KMS-11 (cell line): ENCODE data around the gene GTPBP4.

Experiments used
- H2AFZ ChIP-seq: fragments of 200-600 bp; sonication (generic); 2 replicates; pipeline ENCODE4 v1.6.1; 2016; ENCODE audit warnings: antibody characterized with exemption, mixed run types, low read depth
- H3K27ac ChIP-seq: fragments of 200-600 bp; sonication (generic); 2 replicates; pipeline ENCODE4 v1.6.1; 2016; ENCODE audit warnings: mild to moderate bottlenecking, mixed run types
- H3K27me3 ChIP-seq: fragments of 200-600 bp; sonication (generic); 2 replicates; pipeline ENCODE4 v1.6.1; 2017; ENCODE audit warnings: mild to moderate bottlenecking, low read depth, mixed run types, moderate library complexity; ENCODE audit not compliant: insufficient read depth
- H3K36me3 ChIP-seq: fragments of 200-600 bp; sonication (generic); 2 replicates; pipeline ENCODE4 v1.6.1; 2017; ENCODE audit warnings: mild to moderate bottlenecking, mixed run types; ENCODE audit not compliant: insufficient read depth
- H3K4me1 ChIP-seq: fragments of 200-600 bp; sonication (generic); 2 replicates; pipeline ENCODE4 v1.6.1; 2016; ENCODE audit warnings: mild to moderate bottlenecking, low read depth, mixed run types; ENCODE audit not compliant: poor library complexity, severe bottlenecking
- H3K4me2 ChIP-seq: fragments of 200-600 bp; sonication (generic); 2 replicates; pipeline ENCODE4 v1.7.0; 2016; ENCODE audit warnings: mild to moderate bottlenecking, mixed run types
- H3K4me3 ChIP-seq: fragments of 200-600 bp; sonication (generic); IDR thresholded peaks from 2 replicates; pipeline ENCODE4 v1.6.1; 2017; ENCODE audit warnings: low read depth, low read length, mixed read lengths; ENCODE audit not compliant: insufficient read depth
- H3K79me2 ChIP-seq: fragments of 200-600 bp; sonication (generic); 2 replicates; pipeline ENCODE4 v1.6.1; 2016; ENCODE audit warnings: low read depth, mixed run types; ENCODE audit not compliant: insufficient read depth
- H3K9ac ChIP-seq: fragments of 200-600 bp; sonication (generic); 2 replicates; pipeline ENCODE4 v1.6.1; 2016; ENCODE audit warnings: mild to moderate bottlenecking, mixed run types
- H4K20me1 ChIP-seq: fragments of 200-600 bp; sonication (generic); 2 replicates; pipeline ENCODE4 v1.6.1; 2016; ENCODE audit warnings: mild to moderate bottlenecking, mixed run types; ENCODE audit not compliant: insufficient read depth
- CTCF ChIP-seq: fragments of 200-600 bp; sonication (generic); conservative IDR thresholded peaks from 2 replicates; pipeline ENCODE4 v1.6.1; 2017; ENCODE audit warnings: low read depth, mild to moderate bottlenecking, antibody characterized with exemption, low read length, moderate library complexity, mixed read lengths

Gene GTPBP4

DNA sequence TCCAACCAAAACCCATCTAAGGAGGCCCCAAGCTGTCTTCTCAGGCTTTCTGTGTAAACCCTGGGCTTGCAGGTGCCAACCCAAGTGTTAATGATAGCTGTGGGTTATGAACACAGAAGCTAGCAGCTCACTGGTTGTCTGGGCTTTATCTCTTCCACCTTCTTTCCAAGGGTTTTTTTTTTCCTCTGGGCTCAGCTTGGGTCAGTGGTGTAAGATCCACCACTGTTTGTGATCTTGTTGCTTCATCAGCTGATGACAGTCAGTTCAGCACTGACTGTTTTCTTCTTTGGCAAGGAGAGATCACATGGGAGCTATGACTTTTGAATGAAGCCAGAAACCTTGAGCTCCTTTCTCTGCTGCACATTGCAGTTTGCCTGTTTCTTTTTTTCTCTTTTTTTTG is 4.6 kb downstream of the GTPBP4 start:
- Histone ChIP-seq H3K4me3 (no peak overlapping the region), H3K27ac (no peak overlapping the region), H4K20me1 (peaks cover 13% of the 10 kb centered on the region; the same call in 1 of the 2 replicates), H3K79me2 (peaks cover 84% of the 10 kb centered on the region), H3K4me1 (peaks cover 9% of the 10 kb centered on the region), H3K4me2 (no peak overlapping the region), H3K9ac (no peak overlapping the region), H3K27me3 (no peaks in the 10 kb centered on the region), H3K36me3 (peaks cover 51% of the 10 kb centered on the region), H2AFZ (no peak overlapping the region)
- no peak for TF ChIP-seq CTCF

GRCh38 chr10:994836-995558 is 6.8 kb downstream of the GTPBP4 start:
- no peak for TF ChIP-seq CTCF
- peaks cover 13% of the 10 kb centered on the region; the same call in 1 of the 2 replicates for H4K20me1 ChIP-seq

GRCh38 chr10:995559-995926 is 7.3 kb downstream of the GTPBP4 start:
- peaks cover 73% of the 10 kb centered on the region for H3K79me2 ChIP-seq
- no peak overlapping the region for H3K4me2 ChIP-seq
- no peak overlapping the region for H2AFZ ChIP-seq
- peaks cover 69% of the 10 kb centered on the region for H3K36me3 ChIP-seq
- no peak overlapping the region for H3K9ac ChIP-seq
- H3K4me1 ChIP-seq: no peaks in the 10 kb centered on the region
- no peaks in the 10 kb centered on the region for H3K27me3 ChIP-seq
- no peak for TF ChIP-seq CTCF
- H3K27ac ChIP-seq: no peak overlapping the region
- H4K20me1 ChIP-seq: peaks cover 13% of the 10 kb centered on the region; the same call in 1 of the 2 replicates
- H3K4me3 ChIP-seq: no peak overlapping the region

More at GRCh38 chr10:994836-995558, 6.8 kb downstream of the GTPBP4 start:
- Histone ChIP-seq H3K4me2 (no peak overlapping the region), H3K4me1 (no peaks in the 10 kb centered on the region), H3K4me3 (no peak overlapping the region), H2AFZ (no peak overlapping the region), H3K9ac (no peak overlapping the region), H3K36me3 (peaks cover 64% of the 10 kb centered on the region), H3K27me3 (no peaks in the 10 kb centered on the region), H3K27ac (no peak overlapping the region), H3K79me2 (peaks cover 78% of the 10 kb centered on the region)

DNA sequence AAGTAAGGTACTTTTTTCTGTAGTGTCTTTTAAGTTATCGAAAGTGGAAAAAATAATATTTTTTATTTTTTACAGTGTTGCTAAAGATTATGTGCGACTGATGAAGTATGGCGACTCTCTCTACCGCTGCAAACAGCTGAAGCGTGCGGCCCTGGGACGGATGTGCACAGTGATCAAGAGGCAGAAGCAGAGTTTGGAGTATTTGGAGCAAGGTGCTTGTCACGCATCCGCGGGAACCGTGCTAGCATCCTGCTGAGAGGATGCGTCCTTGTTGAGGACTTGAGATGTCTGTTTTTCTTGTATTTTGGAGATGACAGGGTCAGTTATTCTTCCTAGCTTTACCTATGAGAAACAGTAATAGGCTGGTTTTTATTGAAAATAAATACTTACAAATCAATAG is 7.8 kb downstream of the GTPBP4 start:
- Histone ChIP-seq H3K4me2 (no peak overlapping the region), H3K27me3 (no peaks in the 10 kb centered on the region), H3K9ac (no peak overlapping the region), H3K27ac (no peak overlapping the region), H4K20me1 (peaks cover 13% of the 10 kb centered on the region; the same call in 1 of the 2 replicates), H3K79me2 (peaks cover 68% of the 10 kb centered on the region), H3K4me3 (no peak overlapping the region), H3K36me3 (peaks cover 70% of the 10 kb centered on the region), H3K4me1 (no peaks in the 10 kb centered on the region), H2AFZ (no peak overlapping the region)
- TF ChIP-seq CTCF: no peak
